HG03025 (cell line): Measurements from ENCODE around the gene TLE5.
"Not testable (repeated sequence)": the region's sequence is repeated elsewhere in the genome, so short reads cannot be mapped to it uniquely, and the experiment has no call there.

Source experiments
- ATAC-seq: cut with Tn5 transposase; IDR thresholded peaks from one replicate; pipeline ENCODE4 v1.9.1; 2021; ENCODE audit warnings: mild to moderate bottlenecking, moderate library complexity; ENCODE audit not compliant: unreplicated experiment, low FRiP score

Gene TLE5

DNA sequence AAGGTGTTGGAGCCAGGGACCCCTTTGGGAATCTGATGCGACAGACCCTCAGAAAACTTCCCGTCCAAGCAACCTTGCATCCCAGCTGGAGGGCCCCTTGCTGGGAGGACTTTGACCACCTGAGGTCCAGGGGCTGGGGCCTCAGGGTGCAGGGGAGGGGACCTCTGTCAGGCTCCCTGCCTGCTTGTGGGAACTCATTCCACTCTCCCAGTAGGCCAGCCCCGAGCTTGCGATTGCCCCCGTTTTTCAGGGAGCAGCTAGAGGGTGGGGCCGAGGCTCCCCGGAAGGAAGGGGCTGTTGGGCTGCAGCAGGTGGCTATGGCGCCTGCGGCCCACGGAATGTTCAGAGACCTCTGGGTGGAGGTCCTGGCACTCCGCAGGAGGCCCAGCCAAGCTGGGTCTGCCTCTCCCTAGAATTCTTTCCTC lies 34.6 kb upstream of the TLE5 start:
- ATAC-seq, result no peak

DNA sequence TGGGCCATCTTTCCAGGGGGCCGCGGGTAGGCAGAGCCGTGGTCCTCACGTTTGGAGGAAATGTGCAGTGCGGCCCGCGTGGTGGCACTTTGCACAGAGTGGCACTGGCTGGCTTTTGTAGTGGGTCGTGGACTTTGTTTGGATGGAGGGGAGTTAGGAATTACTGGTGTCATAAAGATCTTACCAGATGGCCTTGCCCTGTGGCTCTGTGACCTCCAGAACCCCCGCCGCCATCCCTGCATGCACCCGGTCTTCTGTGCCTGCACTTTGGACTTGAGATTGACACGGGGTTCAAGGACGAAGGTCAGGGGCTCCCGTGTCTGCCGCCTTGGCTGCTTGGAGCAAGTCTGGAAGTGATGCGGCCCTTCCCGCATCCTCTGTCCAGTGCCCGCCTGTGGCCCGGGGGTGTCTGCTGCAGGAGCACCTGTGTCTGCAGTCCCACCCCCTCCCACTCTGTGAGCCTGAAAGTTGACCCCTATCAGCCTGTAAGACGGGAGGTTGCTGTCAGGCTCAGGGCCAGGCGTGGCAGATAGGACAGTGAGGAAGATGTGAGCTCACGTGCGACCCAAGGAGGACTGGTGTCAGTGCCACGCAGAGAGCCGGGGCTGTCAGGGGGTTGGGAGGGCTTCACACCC lies 34.1 kb upstream of the TLE5 start:
- no peak for ATAC-seq

DNA sequence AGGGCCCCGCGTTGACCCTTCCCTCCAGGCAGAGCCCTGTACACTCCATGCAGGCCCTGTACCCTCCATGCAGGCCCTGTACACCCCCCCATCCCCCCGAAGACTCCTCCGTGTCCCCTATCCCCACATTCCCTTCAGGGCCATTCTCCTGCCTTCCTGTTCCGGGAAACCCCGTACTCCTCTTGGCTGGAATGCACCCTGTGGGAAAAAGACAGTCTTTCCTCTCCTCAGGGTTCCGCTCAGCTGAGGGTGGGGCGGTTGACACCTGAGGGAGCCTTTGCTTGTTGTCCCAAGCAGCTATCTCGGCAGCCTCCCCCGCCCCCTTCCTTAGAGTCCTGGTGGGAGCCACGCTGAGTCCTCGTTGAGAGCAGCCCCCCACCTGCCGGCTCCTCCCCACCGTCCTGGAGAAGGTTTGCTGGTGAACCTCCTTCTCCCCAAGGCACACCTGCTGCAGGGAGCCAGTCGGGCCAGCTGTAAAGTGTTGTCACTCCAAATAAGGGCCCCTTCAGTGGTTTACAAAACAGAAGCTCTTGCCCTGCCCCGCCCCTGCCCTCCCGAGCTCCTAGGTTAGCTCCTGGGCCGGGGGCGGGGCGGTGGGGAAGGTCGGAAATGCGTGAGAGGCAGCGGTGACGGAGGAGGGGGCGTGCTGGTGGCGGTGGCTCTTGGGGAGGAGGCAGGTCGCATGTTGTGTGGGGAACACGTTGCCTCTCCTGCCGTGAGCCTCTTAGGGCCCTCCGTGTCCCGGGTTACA lies 33.3 kb upstream of the TLE5 start:
- ATAC-seq, result no peak

DNA sequence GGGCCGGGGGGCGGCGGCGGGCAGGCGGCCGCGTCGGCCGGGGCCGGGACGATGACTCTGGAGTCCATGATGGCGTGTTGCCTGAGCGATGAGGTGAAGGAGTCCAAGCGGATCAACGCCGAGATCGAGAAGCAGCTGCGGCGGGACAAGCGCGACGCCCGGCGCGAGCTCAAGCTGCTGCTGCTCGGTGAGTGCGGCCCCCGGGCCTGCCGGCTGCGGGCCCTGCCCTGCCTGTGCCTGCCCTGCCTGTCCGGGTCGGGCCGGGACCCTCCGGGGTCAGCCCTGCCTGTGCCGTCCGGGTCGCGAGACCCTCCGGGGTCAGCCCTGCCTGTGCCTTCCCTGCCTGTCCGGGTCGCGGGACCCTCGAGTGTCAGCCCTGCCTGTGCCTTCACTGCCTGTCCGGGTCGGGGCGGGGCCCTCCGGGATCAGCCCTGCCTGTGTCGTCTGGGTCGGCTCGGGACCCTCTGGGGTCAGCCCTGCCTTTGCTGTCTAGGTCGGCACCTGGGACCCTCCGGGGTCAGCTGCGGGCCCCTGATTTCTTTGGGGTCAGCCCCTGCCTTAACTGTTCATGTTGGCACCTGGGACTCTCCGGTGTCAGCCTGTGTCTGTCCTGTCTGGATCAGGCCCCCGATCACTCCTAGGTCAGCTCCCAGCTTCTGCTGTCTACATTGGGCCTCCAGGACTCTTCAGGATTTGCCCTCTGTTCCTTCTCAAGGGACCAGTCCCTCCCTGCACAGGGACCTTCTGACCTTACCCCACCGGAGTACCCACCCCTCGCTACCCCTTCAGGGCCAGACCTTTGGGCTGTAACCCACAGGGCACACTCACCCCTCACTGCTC lies 32.5 kb upstream of the TLE5 start:
- no peak for ATAC-seq

DNA sequence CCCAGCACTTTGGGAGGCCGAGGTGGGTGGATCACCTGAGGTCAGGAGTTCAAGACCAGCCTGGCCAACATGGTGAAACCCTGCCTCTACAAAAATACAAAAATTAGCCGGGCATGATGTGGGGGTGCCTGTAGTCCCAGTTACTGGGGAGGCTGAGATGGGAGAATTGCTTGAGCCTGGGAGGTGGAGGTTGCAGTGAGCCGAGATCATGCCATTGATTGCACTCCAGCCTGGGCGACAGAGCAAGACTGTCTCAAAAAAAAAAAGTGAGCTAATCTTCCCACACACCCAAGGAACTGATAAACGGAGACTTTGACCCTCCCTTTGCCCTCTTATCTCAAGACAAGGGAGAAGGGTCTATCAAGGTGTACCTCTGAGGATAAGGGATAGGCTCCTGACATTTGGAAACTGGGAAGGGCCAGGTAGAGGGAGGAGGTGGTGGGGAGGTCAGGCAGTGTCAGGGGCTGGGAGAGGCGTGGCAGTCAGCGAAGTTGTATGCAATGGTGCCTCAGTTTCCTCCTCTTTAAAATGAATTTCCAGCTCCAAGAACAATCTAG lies 27.1 kb upstream of the TLE5 start:
- not testable (repeated sequence) for ATAC-seq

DNA sequence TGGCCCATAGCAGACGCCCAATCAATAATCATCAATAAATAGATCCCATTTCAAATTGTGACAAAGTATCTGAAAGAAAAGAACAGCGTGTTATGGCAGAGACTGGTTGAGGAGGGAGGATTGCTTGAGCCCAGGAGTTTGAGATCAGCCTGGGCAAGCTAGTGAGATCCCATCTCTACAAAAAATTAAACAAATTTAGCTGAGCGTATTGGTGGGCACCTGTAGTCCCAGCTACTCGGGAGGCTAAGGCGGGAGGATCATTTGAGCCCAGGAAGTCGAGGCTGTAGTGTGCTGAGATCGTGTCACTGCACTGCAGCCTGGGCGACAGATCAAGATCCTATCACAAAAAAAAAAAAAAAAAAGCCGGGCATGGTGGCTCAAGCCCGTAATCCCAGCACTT lies 25.5 kb upstream of the TLE5 start:
- no peak for ATAC-seq

DNA sequence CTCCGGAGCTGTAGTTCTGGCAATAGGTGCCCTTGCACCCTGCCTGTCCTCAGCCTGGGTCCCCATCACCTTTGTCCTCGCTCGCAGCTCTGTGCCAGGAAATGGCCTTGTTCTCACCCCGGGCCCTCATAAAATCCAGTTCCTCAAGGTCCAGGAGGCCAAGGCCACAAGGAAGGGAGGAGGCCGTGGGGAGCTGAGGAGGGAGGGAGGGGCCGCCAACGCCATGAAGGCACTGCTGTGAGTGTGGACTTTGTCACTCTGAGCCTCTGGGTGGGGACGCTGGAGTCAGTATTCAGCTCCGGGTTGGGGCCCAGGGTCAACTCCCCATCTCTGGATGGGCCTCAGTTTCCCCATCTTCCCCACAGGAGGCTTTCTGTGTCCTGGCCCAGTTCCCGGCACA lies 22.6 kb upstream of the TLE5 start:
- ATAC-seq, result no peak

DNA sequence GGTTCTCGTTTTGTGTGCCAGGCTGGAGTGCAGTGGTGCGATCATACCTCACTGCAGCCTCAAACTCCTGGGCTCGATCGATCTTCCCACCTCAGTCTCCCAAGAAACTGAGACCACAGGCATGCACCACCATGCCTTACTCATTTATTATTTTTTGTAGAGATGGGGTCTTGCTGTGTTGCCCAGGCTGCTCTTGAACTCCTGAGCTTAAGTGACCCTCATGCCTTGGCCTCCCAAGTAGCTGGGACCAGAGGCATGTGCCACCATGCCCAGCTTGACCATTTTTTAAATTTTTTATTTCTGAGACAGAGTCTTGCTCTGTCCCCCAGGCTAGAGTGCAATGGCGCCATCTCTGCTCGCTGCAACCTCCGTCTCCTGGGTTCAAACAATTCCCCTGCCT lies 21.7 kb upstream of the TLE5 start:
- ATAC-seq, result no peak

DNA sequence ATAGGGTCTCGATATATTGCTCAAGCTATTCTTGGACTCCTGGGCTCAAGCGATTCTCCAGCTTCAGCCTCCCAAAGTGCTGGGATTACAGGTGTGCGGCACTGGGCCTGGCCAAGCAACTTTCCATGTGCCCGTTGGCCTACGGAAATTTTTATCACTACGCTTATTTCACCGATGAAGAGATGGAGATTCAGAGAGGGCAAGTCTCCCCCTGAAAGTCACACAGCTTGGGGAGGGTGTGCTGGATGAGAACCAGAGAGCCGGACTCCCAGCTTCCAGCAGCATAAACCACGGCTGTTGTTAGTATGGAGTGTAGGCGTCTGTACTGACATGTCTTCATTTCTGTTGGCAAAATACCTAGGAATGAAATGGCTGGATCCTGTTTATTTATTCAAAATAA lies 20.0 kb upstream of the TLE5 start:
- ATAC-seq, result no peak

DNA sequence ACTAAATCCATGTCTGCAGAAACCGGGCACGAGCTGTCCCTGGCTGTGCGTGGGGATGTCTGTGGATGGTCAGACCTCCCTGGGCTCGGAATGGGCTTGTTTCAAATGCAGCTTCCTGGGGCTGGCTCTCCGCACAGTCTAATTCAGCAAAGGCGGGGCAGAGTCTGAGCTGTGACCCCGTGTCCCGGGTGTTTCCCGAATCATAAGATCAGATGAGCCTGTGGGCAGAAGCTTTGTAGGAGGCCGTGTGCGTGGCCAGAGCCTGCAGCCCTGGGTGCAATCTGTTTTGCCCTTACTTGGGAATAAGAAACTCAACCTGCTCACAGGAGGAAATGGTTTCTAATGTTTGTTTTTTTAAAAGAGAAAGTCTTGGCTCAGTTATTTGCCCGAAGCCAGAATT lies 18.0 kb upstream of the TLE5 start:
- no peak for ATAC-seq

DNA sequence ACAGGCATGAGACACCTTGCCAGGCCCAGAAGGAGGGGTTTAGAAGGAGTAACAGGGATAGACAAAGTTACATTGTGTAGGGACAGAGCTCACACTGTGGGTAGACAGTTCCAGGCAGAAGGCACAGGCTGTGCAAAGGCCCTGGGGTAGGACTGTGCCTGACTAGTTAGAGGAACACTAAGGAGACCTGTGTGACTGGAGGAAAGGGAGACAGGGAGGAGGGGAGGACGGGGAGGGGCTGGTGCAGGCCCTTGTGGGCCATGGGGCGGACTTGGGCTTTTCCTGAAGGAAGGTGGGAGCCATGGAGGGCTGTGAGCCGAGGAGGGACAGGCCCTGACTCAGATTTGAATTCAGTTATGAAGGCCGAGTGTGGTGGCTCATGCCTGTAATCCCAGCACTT lies 17.3 kb upstream of the TLE5 start:
- no peak for ATAC-seq

DNA sequence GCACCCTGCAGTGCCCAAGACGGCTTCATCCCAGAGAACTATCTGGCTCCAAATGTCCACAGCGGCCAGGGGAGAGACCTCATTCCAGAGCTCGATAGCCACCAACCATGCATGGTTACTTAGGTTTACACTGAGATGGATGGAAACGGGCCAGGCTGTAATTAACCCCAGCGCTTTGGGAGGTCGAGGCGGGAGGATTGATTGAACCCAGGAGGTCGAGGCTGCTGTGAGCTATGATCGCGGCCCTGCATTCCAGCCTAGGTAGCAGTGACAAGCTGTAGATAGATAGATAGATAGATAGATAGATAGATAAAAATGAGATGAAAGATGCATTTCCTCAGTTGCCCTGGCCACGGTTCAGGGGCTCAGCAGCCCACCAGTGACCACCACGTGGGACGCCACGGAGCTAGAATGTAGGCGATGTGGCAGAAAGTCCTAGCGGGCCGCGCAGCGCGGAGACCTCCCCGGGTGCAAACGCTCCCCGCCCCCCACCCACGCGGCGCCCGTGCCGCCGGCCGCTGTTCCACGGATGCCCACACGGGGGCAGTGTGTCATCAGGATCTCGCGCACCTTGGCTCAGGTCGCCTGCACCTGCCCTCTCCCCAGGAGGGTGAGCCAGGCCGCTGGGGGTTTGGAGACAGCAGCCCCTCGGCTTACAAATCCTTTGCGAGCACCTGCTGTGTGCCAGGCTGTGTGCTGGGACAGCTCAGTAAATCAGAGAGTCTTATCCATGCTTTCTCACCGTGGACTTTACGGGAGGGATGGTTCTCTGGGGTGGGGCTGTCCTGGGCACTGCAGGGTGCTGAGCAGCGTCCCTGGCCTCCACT lies 13.5 kb upstream of the TLE5 start:
- no peak for ATAC-seq

DNA sequence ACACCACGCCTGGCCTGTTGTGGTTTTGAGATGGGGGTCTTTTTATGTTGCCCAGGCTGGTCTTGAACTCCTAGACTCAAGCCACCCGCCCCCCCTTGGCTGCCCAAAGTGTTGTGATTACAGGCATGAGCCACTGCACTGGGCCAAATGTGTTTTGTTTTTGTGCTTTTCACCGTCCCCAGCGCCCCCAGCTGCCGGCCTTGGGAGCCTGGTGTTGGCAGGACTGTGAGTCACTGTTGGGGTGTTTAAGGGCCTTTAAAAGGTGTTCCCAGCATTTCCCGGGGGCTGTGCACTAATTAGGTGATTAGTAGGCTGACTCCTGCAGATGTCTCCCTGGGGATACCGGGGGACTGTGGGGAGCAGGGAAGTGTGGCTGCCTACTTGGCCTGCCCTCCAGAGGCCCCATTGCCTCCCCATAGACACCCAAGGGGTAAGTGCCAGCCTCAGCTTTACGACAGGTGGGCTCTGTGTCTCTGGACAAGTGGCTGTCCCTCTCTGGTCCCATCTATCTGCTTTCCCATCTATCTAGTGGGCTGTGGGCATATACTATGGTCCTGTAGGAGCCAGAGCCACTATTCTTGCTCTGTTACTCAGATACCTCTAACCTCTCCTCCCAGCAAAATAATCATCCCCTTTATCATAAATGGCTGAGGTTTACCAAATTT lies 11.8 kb upstream of the TLE5 start:
- no peak for ATAC-seq

DNA sequence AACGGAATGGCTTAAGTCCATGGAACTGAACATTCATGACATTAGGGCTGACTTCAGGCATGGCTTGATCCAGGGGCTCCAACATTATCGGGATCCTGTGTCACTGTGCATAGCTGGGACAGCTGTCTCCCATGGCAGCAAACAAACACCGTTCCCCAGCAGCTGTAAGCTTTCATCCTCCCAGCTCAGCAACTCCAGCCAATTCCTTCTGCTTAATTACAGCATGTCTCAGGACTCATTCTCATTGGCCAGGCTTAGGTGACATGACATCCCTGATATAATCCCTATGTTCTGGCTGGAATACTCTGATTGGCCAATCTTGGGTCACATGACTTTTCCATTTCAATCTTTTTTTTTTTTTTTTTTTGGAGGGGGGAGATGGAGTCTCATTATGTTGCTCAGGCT lies 10.9 kb upstream of the TLE5 start:
- no peak for ATAC-seq

DNA sequence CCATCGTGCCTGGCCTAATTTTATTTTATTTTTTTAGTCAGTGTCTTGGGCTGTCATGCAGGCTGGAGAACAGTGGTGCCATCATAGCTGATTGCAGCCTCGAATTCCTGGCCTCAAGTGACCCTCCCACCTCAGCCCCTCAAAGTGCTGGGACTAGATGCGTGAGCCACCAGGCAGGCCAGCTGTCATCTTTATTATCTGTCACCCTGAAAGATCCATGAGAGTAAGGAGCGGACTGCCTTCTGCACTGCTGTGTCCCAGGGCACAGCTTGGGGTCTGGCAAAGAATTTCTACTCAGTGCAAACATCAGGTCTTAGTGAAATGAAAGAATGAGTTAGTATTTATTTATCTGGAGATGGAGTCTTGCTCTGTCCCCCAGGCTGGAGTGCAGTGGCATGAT lies 9.5 kb upstream of the TLE5 start:
- no peak for ATAC-seq

DNA sequence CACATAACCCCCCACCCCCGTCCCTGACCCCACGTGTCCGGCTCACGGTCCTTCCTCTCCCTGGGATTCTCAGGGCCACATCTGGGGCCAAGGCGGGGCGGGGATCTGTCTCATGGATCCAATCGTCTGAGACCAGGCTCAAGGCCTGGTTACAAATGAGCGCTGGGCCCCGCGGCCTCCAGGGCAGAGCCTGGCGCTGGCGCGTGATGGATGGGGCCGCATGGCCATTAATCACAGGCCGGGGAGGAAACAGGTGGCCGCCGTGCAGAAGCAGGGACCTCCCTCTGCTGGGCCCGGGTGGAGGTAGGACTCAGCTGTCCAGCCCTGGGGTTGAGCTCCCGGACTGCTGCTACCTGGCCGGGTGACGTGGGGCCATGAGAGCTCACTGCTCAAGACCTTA lies 5.8 kb upstream of the TLE5 start:
- ATAC-seq, result no peak

DNA sequence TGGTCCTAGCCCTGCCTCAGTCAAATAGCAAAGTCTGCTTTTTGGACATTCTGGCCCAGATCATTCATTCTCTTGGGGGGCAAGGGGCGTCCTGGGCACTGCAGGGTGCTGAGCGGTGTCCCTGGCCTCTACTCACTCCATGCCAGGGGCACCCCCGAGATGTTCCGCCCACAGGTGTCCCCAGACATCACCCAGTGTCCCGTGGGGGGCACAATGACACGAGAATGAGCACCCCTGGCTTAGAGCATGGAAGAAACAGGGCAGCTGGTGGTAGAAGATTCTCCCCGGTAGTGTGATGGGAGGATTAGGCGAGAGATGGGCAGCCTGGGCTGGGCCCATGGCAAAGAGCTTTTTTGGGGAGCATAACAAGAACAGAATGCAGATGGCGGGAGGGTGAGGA lies 5.3 kb upstream of the TLE5 start:
- ATAC-seq, result no peak

DNA sequence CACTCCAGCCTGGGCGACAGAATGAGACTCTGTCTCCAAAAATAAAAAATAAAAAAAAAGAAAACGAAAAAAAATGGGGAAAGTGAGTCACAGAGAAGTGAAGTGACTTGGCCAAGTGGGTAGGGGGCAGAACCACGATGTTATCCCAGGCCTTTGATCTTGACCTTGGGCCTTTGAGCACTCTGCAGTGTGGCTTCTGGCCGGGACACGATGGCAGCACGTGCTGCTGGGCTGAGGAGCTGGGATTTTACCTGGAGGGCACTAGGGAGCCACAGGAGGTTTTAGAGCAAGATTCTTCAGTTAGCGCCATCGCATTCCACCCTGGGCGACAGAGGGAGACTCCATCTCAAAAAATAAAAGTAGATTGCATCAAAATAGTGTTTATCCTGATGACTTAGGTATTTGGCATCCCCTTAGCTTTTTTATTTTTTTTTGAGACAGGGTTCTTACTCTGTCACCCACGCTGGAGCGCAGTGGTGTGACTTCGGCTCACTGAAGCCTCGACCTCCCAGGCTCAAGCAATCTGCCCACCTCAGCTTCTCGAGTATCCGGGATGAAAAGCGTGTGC lies 4.3 kb upstream of the TLE5 start:
- no peak for ATAC-seq

DNA sequence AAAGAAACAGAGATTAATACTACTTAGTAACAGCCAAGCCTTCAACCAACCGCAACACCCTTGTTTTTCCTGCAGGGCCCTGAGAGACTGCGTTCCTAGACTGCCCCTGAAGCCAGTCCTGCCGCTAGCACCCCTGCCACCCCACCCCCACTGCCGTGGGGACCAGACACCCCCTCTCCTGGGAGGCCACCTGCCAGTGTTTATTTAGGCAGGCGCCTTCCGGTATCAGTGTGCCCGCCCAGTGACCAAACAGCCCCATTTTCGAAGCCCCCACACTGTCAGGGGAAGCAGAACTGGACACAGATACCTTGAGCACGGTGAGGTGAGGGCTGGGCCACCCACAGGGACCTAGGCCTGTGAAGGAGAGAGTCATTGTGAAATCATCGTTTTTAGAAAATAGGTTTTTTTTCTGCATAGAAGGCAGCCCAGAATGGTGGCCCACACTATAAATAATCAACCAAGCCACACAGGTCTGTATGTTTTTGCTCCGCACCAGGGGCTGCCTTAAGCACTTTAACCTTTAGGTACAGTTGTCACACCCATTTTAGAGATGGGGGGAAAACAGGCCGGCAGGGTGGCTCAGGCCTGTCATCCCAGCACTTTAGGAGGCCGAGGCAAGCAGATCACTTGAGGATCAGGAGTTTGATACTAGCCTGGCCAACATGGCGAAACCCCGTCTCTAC lies 3.5 kb upstream of the TLE5 start:
- peak; percentile 42 for ATAC-seq
